HG02798 (cell line): Measurements from ENCODE around the gene OSBPL10.

Experiments used
- ATAC-seq: cut with Tn5 transposase; IDR thresholded peaks from one replicate; pipeline ENCODE4 v1.9.1; 2021; ENCODE audit warnings: mild to moderate bottlenecking; ENCODE audit not compliant: unreplicated experiment, poor library complexity

The OSBPL10 gene

GRCh38 chr3:31896648-31897433, 84.2 kb downstream of the OSBPL10 start:
- ATAC-seq, result no peak

DNA sequence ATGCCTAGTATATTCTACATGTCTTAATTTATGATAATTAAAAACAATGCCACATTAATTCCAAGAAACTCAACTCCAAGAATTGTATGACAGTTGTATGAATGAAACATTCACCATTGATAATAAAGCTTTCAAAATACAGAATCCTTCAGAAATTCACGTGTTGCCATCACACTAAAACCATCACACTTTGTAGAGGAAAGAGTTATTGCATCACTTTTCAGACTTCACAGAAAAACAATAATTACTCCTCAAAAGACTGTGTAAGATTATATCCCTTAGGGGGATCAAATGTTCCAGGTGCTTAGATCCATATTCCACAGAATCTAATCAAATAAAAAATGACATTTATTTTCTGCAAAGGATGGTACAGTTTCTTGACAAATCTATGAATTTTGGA, 85.0 kb downstream of the OSBPL10 start:
- ATAC-seq, result no peak

GRCh38 chr3:31895471-31895870, 85.6 kb downstream of the OSBPL10 start:
- no peak for ATAC-seq

- ATAC-seq, result no peak
These were observed 88.0 kb downstream of the OSBPL10 start for GRCh38 chr3:31892916-31893573.

- ATAC-seq, result no peak
These were observed 88.6 kb downstream of the OSBPL10 start for GRCh38 chr3:31892500-31892899.

GRCh38 chr3:31891876-31892455, 89.1 kb downstream of the OSBPL10 start:
- no peak for ATAC-seq

DNA sequence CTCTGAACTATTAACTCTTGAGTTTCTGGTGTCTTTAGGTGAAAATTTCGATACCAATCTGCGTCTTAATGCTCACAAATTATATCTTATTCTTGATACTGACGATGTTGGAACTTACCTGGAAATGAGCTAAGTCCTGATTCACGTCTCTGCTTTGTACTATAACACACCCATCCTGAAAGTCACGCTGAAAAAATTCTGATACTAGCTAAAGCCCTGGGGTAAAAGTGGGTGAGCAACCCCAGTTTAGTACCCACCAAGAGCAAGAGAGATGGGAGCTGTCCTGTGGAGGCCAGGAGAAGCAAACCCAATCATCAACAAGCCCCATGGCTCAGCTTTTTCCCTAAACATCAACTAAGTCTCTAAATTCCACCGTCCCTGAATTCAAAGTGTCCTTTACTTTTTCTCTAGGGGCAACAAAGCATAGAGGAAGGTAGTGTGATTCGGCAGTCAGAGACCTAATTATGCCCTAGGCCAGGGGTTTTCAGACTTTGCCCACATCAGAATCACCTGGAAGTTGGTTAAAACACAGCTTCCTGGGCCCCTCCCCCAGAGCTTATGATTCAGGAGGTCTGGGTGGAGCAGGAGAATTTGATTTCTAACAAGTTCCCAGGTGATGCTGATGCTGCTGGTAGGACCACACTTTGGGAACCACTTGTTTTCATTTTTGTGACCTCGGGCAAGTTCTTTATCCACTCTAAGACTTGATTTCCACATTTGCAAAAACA, 90.2 kb downstream of the OSBPL10 start:
- ATAC-seq, result no peak

GRCh38 chr3:31890007-31890406, 91.1 kb downstream of the OSBPL10 start:
- ATAC-seq, result no peak

DNA sequence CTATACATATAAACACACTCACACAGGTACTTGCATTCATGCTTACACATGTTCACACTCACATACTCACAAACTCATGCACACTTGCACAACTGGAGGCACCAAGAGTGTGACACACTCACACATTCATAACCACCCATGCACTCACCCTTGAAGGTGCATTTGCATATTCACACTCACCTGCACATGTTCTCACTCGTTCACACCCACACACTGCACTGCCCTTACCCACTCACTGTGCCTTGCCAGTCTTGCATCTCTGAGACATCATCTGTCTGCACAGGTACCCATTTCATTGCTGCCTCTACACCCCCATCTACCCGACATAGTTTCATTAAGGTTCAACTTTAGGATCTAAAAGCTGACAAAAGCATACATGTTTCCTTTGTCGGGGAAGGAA, 95.8 kb downstream of the OSBPL10 start:
- ATAC-seq, result no peak

- no peak for ATAC-seq
These were observed 96.8 kb downstream of the OSBPL10 start for GRCh38 chr3:31884251-31884650.

GRCh38 chr3:31882895-31883294, 98.2 kb downstream of the OSBPL10 start:
- no peak for ATAC-seq

DNA sequence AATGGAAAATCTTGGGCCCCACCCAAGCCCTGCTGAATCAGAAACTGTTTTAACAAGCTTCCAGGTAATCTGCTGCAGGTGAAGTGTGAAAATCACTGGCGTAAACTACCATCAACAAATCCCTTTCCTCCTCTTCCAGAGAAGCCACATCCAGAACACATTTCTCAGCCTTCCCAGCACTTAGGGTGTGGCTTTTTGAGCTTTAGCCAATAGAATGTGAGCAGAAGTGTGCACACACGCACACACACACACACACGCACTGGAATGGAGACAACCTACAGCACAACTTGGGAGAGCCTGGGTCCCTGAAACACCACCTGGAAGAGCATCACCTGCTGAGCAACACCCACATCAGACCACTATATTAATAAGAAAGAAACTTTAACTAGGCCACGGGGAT, 98.6 kb downstream of the OSBPL10 start:
- no peak for ATAC-seq

DNA sequence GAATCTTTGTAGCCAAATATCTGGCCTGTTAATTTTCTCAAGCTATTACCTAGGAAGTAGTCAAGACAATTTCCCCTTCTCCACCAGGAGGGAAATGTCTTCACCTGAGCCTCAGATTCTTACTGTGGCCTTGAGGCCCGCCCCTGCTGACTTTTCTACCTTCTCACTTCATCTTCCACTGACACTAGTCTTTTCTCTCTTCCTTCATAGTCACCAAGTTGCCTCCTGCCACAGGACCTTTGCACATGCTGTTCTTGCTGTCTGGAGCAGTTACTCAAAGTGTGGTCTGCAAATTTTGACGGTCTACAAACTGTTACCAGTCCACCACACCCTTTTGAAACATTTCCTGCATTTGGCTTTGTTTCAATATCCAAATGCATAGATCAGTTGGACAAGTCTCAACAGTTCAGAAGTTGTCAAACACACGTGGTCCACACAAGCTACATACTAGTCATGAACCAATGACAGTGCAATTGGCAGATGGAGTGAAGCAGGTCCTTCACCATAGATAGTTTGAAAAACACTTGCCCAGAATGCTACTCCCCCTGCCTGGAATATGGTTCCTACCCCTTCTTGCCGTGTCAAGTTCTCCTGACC, 100.5 kb downstream of the OSBPL10 start:
- no peak for ATAC-seq

- no peak for ATAC-seq
These were observed 101.0 kb downstream of the OSBPL10 start for GRCh38 chr3:31880020-31880419.

DNA sequence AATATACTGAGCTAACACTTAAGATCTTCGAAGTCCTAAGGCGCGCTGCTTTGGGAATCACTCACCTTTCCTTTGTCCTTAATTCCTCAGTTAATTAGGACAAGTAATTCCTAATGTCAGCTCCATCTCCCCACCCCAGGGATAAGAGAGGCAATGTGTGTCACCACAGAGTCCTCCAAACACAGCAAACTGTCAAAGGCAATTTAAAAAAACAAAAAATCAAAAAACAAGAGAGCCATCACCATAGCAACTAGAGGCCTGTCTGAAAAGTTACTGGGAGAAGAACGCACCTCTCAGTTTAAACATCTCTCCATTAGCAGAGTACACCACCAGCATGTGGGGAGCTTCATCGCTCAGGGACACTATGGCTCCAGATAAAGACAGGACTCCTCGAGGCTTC, 101.7 kb downstream of the OSBPL10 start:
- ATAC-seq, result no peak

GRCh38 chr3:31878231-31878838, 102.7 kb downstream of the OSBPL10 start:
- no peak for ATAC-seq

DNA sequence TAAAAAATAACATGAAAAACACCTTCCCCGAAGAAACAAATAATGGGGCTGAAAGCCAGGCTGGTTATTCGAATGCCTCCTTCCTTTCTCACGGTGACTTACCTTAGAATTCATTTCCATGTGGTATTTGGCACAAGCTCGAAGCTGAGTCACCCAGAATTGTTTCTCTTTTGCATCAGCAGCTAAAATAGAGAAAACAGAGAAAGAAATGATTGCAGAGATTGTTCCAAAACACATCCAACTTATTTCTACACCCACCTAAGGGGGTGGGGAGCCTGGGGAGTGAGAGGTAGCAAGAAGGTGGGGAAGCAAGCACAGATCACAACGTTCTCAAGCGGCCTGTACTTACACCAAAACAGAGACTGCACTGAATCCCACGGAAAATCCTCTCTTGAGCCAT, 104.7 kb downstream of the OSBPL10 start:
- no peak for ATAC-seq

DNA sequence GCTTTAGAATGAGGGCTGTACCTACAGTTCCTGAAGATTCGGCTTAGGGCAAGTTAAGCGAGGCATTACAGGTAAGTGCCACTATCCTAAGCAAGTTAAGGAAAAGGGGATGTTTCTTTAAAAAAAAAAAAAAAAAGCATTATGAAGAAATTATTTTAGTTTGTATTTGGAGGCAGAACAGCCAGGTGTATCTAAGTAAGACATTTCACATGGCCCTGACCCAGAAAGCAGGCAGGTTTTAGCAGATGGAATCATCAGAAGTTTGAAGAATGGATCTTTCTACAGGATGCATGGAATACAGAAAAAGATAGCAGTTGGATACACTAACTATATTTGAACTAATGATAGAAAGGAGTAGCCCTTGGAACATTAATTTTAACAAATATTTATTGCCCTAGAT, 105.6 kb downstream of the OSBPL10 start:
- no peak for ATAC-seq

GRCh38 chr3:31873254-31873820, 107.7 kb downstream of the OSBPL10 start:
- ATAC-seq, result no peak
